Liver (tissue), 9 donors: ENCODE results near the gene AAGAB. TPM values are rescaled to one million over a fixed set of nuclear protein-coding genes. Genes with fewer than 3 reads are reported as not detected.

ENCODE experiments used
- DNase-seq: peaks from one replicate; pipeline ENCODE4 v3.0.0-alpha.2; 2017; ENCODE audit warnings: low spot score
- H3K27ac ChIP-seq, 2 donors: one replicate each; pipeline ENCODE4 v1.7.0; 2013; ENCODE audit warnings: inconsistent platforms in 2 of 2, low read length in 2 of 2, control low read depth in 1 of 2, low read depth in 1 of 2, mild to moderate bottlenecking in 1 of 2
- H3K27me3 ChIP-seq, 4 donors: one replicate each; pipeline versions ENCODE4 v1.6.1 to v1.7.0; 2013; ENCODE audit warnings: low read length in 3 of 4, inconsistent platforms in 1 of 4, mild to moderate bottlenecking in 1 of 4, moderate library complexity in 1 of 4; ENCODE audit not compliant: control insufficient read depth in 4 of 4, insufficient read depth in 4 of 4
- H3K36me3 ChIP-seq, 4 donors: one replicate each; pipeline versions ENCODE4 v1.6.1 to v1.7.0; 2013; ENCODE audit warnings: low read length in 3 of 4, mild to moderate bottlenecking in 3 of 4, low read depth in 1 of 4, moderate library complexity in 1 of 4; ENCODE audit not compliant: control insufficient read depth in 4 of 4, insufficient read depth in 3 of 4
- H3K4me1 ChIP-seq, 4 donors: one replicate each; pipeline versions ENCODE4 v1.6.1 to v1.7.0; 2013; ENCODE audit warnings: low read length in 3 of 4, mild to moderate bottlenecking in 3 of 4, moderate library complexity in 1 of 4; ENCODE audit not compliant: control insufficient read depth in 4 of 4, insufficient read depth in 4 of 4
- H3K4me3 ChIP-seq, 3 donors: one replicate each; pipeline versions ENCODE4 v1.6.1 to v1.7.0; 2013; ENCODE audit warnings: low read length in 3 of 3, control low read depth in 1 of 3, low read depth in 1 of 3, mild to moderate bottlenecking in 1 of 3
- H3K9ac ChIP-seq, 2 donors: one replicate each; pipeline ENCODE4 v1.7.0; 2013; ENCODE audit warnings: low read length in 2 of 2, mild to moderate bottlenecking in 2 of 2, moderate library complexity in 2 of 2, control low read depth in 1 of 2, low read depth in 1 of 2
- H3K9me3 ChIP-seq, 4 donors: one replicate each; pipeline versions ENCODE4 v1.6.1 to v1.7.0; 2013; ENCODE audit warnings: low read length in 3 of 4; ENCODE audit not compliant: control insufficient read depth in 4 of 4
- EGR1 ChIP-seq, 2 donors: IDR thresholded peaks; 2 replicates each; pipeline ENCODE4 v1.6.1; 2016 to 2018; ENCODE audit warnings: antibody characterized with exemption in 2 of 2, low read depth in 2 of 2
- FOXA1 ChIP-seq: IDR thresholded peaks from 2 replicates; pipeline ENCODE4 v1.6.1; 2016; ENCODE audit warnings: antibody characterized with exemption
- FOXA2 ChIP-seq: IDR thresholded peaks from 2 replicates; pipeline ENCODE4 v1.6.1; 2016; ENCODE audit warnings: antibody characterized with exemption
- GABPA ChIP-seq, 2 donors: IDR thresholded peaks in 1 of 2; conservative IDR thresholded peaks in 1 of 2; 2 replicates each; pipeline ENCODE4 v1.6.1; 2016; ENCODE audit warnings: antibody characterized with exemption in 2 of 2, mild to moderate bottlenecking in 1 of 2, moderate library complexity in 1 of 2
- HNF4A ChIP-seq, 2 donors: conservative IDR thresholded peaks; 2 replicates each; pipeline ENCODE4 v1.6.1; 2016; ENCODE audit warnings: antibody characterized with exemption in 2 of 2, mild to moderate bottlenecking in 2 of 2
- HNF4G ChIP-seq: IDR thresholded peaks from 2 replicates; pipeline ENCODE4 v1.6.1; 2016; ENCODE audit warnings: antibody characterized with exemption
- JUND ChIP-seq, 2 donors: IDR thresholded peaks; 2 replicates each; pipeline ENCODE4 v1.6.1; 2016; ENCODE audit warnings: antibody characterized with exemption in 2 of 2
- NR2F2 ChIP-seq: IDR thresholded peaks from 2 replicates; pipeline ENCODE4 v1.6.1; 2016; ENCODE audit warnings: antibody characterized with exemption
- RAD21 ChIP-seq, 2 donors: IDR thresholded peaks; 2 replicates each; pipeline ENCODE4 v1.6.1; 2016; ENCODE audit warnings: antibody characterized with exemption in 2 of 2, mild to moderate bottlenecking in 2 of 2
- RXRA ChIP-seq, 2 donors: IDR thresholded peaks; 2 replicates each; pipeline ENCODE4 v1.6.1; 2017 to 2018; ENCODE audit warnings: antibody characterized with exemption in 2 of 2, mild to moderate bottlenecking in 1 of 2
- SP1 ChIP-seq: IDR thresholded peaks from 2 replicates; pipeline ENCODE4 v1.6.1; 2018; ENCODE audit warnings: antibody characterized with exemption, mild to moderate bottlenecking
- TAF1 ChIP-seq: conservative IDR thresholded peaks from 2 replicates; pipeline ENCODE4 v1.6.1; 2016; ENCODE audit warnings: antibody characterized with exemption, mild to moderate bottlenecking
- YY1 ChIP-seq: IDR thresholded peaks from 2 replicates; pipeline ENCODE4 v1.6.1; 2016; ENCODE audit warnings: antibody characterized with exemption, mild to moderate bottlenecking
- WGBS: extraction: QIAGEN DNeasy Blood & Tissue Kit; methylation state at CpG from one replicate; pipeline ENCODE4 v1.1.7; 2013; 5-methylcytosine and 5-hydroxymethylcytosine counted together
- polyA plus RNA-seq, 2 donors: library from polyadenylated mRNA; stranded (reverse) in 1 of 2; unstranded in 1 of 2; fragments of 200-250 nt in 1 of 2; fragments of >200 nt in 1 of 2; fragmentation: Nextera tagmentation in 1 of 2; extraction: Ambion mirVana in 1 of 2; gene quantifications; one replicate each; pipeline versions ENCODE4 v1.2.1 to v1.2.3, GENCODE V29; 2013 to 2015
- total RNA-seq, 2 donors: library from RNA; depleted of rRNA; stranded (reverse); fragments of >200 nt; gene quantifications; one replicate each; pipeline ENCODE4 v1.2.3, GENCODE V29; 2014
- TF ChIP-seq, protein P1 (sequence below): IDR thresholded peaks from 2 replicates; pipeline ENCODE4 v1.6.1; 2016; ENCODE audit warnings: antibody characterized with exemption
- TF ChIP-seq, protein P2 (sequence below): IDR thresholded peaks from 2 replicates; pipeline ENCODE4 v1.6.1; 2016; ENCODE audit warnings: antibody characterized with exemption, mild to moderate bottlenecking
- TF ChIP-seq, protein P3 (sequence below): fragments of 150-350 bp; IDR thresholded peaks from 2 replicates; pipeline ENCODE4 v1.5.1; 2017; ENCODE audit warnings: improper control_type of control experiment, low read depth, low read length; ENCODE audit not compliant: missing input control
- TF ChIP-seq, protein P4 (sequence below): IDR thresholded peaks from 2 replicates; pipeline ENCODE4 v1.6.1; 2016; ENCODE audit warnings: antibody characterized with exemption
- TF ChIP-seq, protein P5 (sequence below): IDR thresholded peaks from 2 replicates; pipeline ENCODE4 v1.6.1; 2016; ENCODE audit warnings: antibody characterized with exemption
- donor health status: healthy.
- donor health status: healthy.
- donor health status: healthy.
- donor health status: healthy.
- donor health status: healthy.

Gene AAGAB
- total and polyA plus RNA-seq, 4 donors = 3.6 to 22.3 (median 13.0) TPM

DNA sequence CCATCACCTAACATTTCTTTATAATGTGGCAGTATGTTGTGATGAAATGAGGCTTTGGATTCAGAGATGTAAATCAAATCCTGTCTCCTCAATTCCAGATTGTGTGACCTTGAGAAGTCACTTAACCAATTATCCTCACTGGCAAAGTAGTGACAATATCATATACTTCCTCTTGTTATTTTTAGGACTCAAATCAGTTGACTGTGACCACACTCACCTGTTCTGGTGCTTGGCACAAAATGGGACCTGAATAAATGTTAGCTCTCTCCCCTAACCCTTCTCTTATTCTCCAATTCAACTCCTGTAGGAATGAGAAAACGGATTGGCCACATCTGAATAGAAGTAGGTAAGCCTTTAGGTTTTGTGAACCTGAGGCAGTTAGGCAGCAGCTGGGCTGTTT is 42.2 kb upstream of the AAGAB start:
- Histone ChIP-seq H3K9ac (no peak overlapping the region), H3K36me3 (no peaks in the 10 kb centered on the region), H3K9me3 (no peaks in the 10 kb centered on the region), H3K27me3 (no peaks in the 10 kb centered on the region), H3K4me3 (no peak overlapping the region), H3K27ac (no peak overlapping the region), H3K4me1 (no peaks in the 10 kb centered on the region)
- 94% methylated on average over 1 of the region's 1 CpG for WGBS
- no peak for TF ChIP-seq JUND (IDR thresholded peaks at IDR 0.05)
- TF ChIP-seq, protein P1, sequence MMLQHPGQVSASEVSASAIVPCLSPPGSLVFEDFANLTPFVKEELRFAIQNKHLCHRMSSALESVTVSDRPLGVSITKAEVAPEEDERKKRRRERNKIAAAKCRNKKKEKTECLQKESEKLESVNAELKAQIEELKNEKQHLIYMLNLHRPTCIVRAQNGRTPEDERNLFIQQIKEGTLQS = no peak
- TF ChIP-seq GABPA (IDR thresholded peaks at IDR 0.05 in 1 of 2, conservative IDR thresholded peaks at IDR 0.05 in 1 of 2) = no peak
- TF ChIP-seq YY1 = no peak
- TF ChIP-seq, protein P2, sequence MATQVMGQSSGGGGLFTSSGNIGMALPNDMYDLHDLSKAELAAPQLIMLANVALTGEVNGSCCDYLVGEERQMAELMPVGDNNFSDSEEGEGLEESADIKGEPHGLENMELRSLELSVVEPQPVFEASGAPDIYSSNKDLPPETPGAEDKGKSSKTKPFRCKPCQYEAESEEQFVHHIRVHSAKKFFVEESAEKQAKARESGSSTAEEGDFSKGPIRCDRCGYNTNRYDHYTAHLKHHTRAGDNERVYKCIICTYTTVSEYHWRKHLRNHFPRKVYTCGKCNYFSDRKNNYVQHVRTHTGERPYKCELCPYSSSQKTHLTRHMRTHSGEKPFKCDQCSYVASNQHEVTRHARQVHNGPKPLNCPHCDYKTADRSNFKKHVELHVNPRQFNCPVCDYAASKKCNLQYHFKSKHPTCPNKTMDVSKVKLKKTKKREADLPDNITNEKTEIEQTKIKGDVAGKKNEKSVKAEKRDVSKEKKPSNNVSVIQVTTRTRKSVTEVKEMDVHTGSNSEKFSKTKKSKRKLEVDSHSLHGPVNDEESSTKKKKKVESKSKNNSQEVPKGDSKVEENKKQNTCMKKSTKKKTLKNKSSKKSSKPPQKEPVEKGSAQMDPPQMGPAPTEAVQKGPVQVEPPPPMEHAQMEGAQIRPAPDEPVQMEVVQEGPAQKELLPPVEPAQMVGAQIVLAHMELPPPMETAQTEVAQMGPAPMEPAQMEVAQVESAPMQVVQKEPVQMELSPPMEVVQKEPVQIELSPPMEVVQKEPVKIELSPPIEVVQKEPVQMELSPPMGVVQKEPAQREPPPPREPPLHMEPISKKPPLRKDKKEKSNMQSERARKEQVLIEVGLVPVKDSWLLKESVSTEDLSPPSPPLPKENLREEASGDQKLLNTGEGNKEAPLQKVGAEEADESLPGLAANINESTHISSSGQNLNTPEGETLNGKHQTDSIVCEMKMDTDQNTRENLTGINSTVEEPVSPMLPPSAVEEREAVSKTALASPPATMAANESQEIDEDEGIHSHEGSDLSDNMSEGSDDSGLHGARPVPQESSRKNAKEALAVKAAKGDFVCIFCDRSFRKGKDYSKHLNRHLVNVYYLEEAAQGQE = no peak
- TF ChIP-seq, protein P3, sequence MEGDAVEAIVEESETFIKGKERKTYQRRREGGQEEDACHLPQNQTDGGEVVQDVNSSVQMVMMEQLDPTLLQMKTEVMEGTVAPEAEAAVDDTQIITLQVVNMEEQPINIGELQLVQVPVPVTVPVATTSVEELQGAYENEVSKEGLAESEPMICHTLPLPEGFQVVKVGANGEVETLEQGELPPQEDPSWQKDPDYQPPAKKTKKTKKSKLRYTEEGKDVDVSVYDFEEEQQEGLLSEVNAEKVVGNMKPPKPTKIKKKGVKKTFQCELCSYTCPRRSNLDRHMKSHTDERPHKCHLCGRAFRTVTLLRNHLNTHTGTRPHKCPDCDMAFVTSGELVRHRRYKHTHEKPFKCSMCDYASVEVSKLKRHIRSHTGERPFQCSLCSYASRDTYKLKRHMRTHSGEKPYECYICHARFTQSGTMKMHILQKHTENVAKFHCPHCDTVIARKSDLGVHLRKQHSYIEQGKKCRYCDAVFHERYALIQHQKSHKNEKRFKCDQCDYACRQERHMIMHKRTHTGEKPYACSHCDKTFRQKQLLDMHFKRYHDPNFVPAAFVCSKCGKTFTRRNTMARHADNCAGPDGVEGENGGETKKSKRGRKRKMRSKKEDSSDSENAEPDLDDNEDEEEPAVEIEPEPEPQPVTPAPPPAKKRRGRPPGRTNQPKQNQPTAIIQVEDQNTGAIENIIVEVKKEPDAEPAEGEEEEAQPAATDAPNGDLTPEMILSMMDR = no peak
- TF ChIP-seq HNF4G = no peak
- TF ChIP-seq, protein P4, sequence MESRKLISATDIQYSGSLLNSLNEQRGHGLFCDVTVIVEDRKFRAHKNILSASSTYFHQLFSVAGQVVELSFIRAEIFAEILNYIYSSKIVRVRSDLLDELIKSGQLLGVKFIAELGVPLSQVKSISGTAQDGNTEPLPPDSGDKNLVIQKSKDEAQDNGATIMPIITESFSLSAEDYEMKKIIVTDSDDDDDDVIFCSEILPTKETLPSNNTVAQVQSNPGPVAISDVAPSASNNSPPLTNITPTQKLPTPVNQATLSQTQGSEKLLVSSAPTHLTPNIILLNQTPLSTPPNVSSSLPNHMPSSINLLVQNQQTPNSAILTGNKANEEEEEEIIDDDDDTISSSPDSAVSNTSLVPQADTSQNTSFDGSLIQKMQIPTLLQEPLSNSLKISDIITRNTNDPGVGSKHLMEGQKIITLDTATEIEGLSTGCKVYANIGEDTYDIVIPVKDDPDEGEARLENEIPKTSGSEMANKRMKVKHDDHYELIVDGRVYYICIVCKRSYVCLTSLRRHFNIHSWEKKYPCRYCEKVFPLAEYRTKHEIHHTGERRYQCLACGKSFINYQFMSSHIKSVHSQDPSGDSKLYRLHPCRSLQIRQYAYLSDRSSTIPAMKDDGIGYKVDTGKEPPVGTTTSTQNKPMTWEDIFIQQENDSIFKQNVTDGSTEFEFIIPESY = no peak
- TF ChIP-seq HNF4A (conservative IDR thresholded peaks at IDR 0.05) = no peak
- no peak for TF ChIP-seq FOXA1
- TF ChIP-seq SP1 = no peak
- TF ChIP-seq RXRA (IDR thresholded peaks at IDR 0.05) = no peak
- no peak for TF ChIP-seq EGR1 (IDR thresholded peaks at IDR 0.05; ENCODE audit: low read depth in 2 of 2)
- TF ChIP-seq RAD21 (IDR thresholded peaks at IDR 0.05) = no peak
- TF ChIP-seq, protein P5, sequence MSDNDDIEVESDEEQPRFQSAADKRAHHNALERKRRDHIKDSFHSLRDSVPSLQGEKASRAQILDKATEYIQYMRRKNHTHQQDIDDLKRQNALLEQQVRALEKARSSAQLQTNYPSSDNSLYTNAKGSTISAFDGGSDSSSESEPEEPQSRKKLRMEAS = no peak
- no peak for DNase-seq

DNA sequence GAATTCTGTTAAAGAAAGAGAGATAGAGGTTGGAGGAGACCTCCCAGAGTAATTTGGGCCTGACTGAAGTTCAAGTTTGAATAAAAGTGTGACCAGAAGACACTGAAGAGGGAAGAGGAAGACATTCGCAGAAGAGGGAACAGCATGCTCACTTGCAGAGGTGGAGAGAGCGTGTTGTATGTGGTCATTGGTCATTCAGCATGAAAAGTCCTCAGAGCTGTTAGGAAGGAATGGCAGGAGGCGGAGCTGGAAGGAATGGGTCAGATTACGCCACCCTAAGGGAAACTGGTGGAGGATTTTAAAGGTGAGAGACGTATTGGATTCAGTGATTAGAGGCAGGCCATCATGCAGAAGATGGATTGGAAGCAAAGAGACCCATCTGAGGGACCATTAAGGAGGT is 41.7 kb upstream of the AAGAB start:
- no peak for DNase-seq
- Histone ChIP-seq H3K9ac (no peak overlapping the region), H3K4me3 (no peak overlapping the region), H3K27me3 (no peaks in the 10 kb centered on the region), H3K36me3 (no peaks in the 10 kb centered on the region), H3K27ac (no peak overlapping the region), H3K4me1 (no peaks in the 10 kb centered on the region), H3K9me3 (no peaks in the 10 kb centered on the region)
- 96% methylated on average over 5 of the region's 5 CpGs for WGBS
- TF ChIP-seq TAF1 = no peak
- TF ChIP-seq FOXA2 = no peak
- TF ChIP-seq NR2F2 = no peak
- no peak for TF ChIP-seq YY1
- no peak for TF ChIP-seq GABPA (IDR thresholded peaks at IDR 0.05 in 1 of 2, conservative IDR thresholded peaks at IDR 0.05 in 1 of 2)
- TF ChIP-seq, protein P5 = no peak
- TF ChIP-seq, protein P3 = no peak
- TF ChIP-seq FOXA1 = no peak
- no peak for TF ChIP-seq RAD21 (IDR thresholded peaks at IDR 0.05)
- no peak for TF ChIP-seq HNF4A (conservative IDR thresholded peaks at IDR 0.05)
- TF ChIP-seq, protein P4 = no peak
- TF ChIP-seq HNF4G = no peak
